Tibial nerve (tissue), 4 donors: ENCODE results near the gene OSTC. TPM values are rescaled to one million over a fixed set of nuclear protein-coding genes. Genes with fewer than 3 reads are reported as not detected.

Experiments used
- DNase-seq, 2 donors: peaks; one replicate each; pipeline ENCODE4 v3.0.0-alpha.2; 2019; ENCODE audit warnings: low spot score in 2 of 2
- H3K27ac ChIP-seq, 4 donors: fragments of 200-600 bp; sonication (generic) in 3 of 4; one replicate each; pipeline ENCODE4 v1.5.1; 2017 to 2019; ENCODE audit warnings: mild to moderate bottlenecking in 1 of 4
- H3K27me3 ChIP-seq, 2 donors: fragments of 200-600 bp; sonication (generic) in 1 of 2; one replicate each; pipeline versions ENCODE4 v1.5.1 to v1.6.0; 2017 to 2019
- H3K36me3 ChIP-seq, 3 donors: fragments of 200-600 bp; sonication (generic); one replicate each; pipeline ENCODE4 v1.5.1; 2018 to 2019
- H3K4me1 ChIP-seq, 4 donors: fragments of 200-600 bp; sonication (generic) in 3 of 4; one replicate each; pipeline ENCODE4 v1.5.1; 2017 to 2019
- H3K4me3 ChIP-seq, 4 donors: fragments of 200-600 bp; sonication (generic) in 3 of 4; one replicate each; pipeline ENCODE4 v1.5.1; 2017 to 2019; ENCODE audit warnings: mild to moderate bottlenecking in 1 of 4, moderate library complexity in 1 of 4
- H3K9me3 ChIP-seq, 4 donors: fragments of 200-600 bp; sonication (generic) in 3 of 4; one replicate each; pipeline ENCODE4 v1.5.1; 2017 to 2019
- CTCF ChIP-seq, 5 experiments: fragments of 200-600 bp in 3 of 5; fragments of 450-650 bp in 2 of 5; sonication (generic) in 3 of 5; IDR thresholded peaks; one replicate each; pipeline ENCODE4 v1.5.1; 2016 to 2019; ENCODE audit warnings: antibody characterized with exemption in 5 of 5, mild to moderate bottlenecking in 3 of 5, moderate library complexity in 2 of 5
- EP300 ChIP-seq, 2 donors: sonication (generic); formaldehyde crosslinking; IDR thresholded peaks; one replicate each; pipeline ENCODE4 v1.6.1; 2017; ENCODE audit warnings: antibody characterized with exemption in 2 of 2, mild to moderate bottlenecking in 1 of 2
- POLR2A ChIP-seq, 2 donors: fragments of 450-650 bp; IDR thresholded peaks; one replicate each; pipeline ENCODE4 v1.6.1; 2017; ENCODE audit warnings: antibody characterized with exemption in 2 of 2, mild to moderate bottlenecking in 2 of 2, moderate library complexity in 2 of 2
- WGBS, 2 donors: methylation state at CpG; one replicate each; pipeline ENCODE4 v1.1.5; 2018; 5-methylcytosine and 5-hydroxymethylcytosine counted together
- total RNA-seq, 4 donors: library from RNA; depleted of rRNA; stranded (reverse); fragments of >200 nt; gene quantifications; one replicate each; pipeline ENCODE4 v1.1.0, GENCODE V29; 2016

OSTC gene
- 10 to 100 TPM; 36.4 to 63.0 (median 46.6) TPM for total RNA-seq

- TF ChIP-seq CTCF (IDR thresholded peaks at IDR 0.05) (peak in 3 of 5 experiments; percentile 15 to 36 (median 20)), POLR2A (IDR thresholded peaks at IDR 0.05) (peak; percentile 46 to 50), EP300 (IDR thresholded peaks at IDR 0.05) (peak; percentile 87 to 96)
Measured at GRCh38 chr4:108650212-108651013, at the start of gene OSTC. OSTC (plus strand) TSS chr4:108650599; CDS start chr4:108650656, 57 bp downstream.

GRCh38 chr4:108601106-108601505, 49.3 kb upstream of the OSTC start:
- Histone ChIP-seq H3K4me1 (no peaks in the 10 kb centered on the region), H3K36me3 (peaks cover 0 to under 1% (median 0%) of the 10 kb centered on the region in 3 donors), H3K27me3 (no peaks in the 10 kb centered on the region), H3K9me3 (no peaks in the 10 kb centered on the region), H3K4me3 (no peak overlapping the region), H3K27ac (no peak overlapping the region)
- TF ChIP-seq EP300 (IDR thresholded peaks at IDR 0.05) (no peak), POLR2A (IDR thresholded peaks at IDR 0.05) (no peak), CTCF (IDR thresholded peaks at IDR 0.05) (no peak)
- no peak for DNase-seq
- WGBS, 2 donors, result 86 to 92% methylated on average over 3 of the region's 3 CpGs

More at GRCh38 chr4:108650212-108651013, at the start of gene OSTC:
- Histone ChIP-seq H3K27me3 (no peaks in the 10 kb centered on the region), H3K4me3 (peak within 1 kb of the TSS; percentile 68 to 86 (median 82)), H3K27ac (peak within 1 kb of the TSS; percentile 71 to 93 (median 90)), H3K36me3 (no peaks in the 10 kb centered on the region), H3K4me1 (peaks cover 0 to 26% (median 11%) of the 10 kb centered on the region in 4 donors), H3K9me3 (no peaks in the 10 kb centered on the region)
- WGBS, 2 donors, result 0% methylated on average over 36 to 41 of the region's 45 CpGs
- DNase-seq, result peak; percentile 93 to 97

DNA sequence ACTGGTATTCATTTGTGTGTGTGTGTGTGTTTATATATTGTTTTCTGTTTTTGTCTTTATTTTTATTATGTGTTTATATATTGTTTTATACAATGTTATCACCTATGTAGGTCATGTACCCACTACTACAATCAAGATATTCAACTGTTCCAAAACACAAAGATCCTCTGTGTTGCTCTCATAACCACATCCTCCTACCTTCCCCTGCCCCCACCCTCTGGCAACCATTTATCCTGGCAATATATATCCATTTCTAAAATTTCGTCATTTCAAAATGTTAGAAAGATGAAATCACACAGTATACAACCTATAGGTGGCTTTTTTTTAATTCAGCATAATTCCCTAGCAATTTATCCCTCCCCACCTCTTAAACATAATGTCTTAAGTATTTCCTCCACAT, 48.9 kb upstream of the OSTC start:
- no peak for DNase-seq
- H3K4me1 ChIP-seq, result no peaks in the 10 kb centered on the region
- no peak for TF ChIP-seq CTCF (IDR thresholded peaks at IDR 0.05)
- no peak for TF ChIP-seq EP300 (IDR thresholded peaks at IDR 0.05)
- no peak for TF ChIP-seq POLR2A (IDR thresholded peaks at IDR 0.05)
- no peaks in the 10 kb centered on the region for H3K27me3 ChIP-seq
- no peaks in the 10 kb centered on the region for H3K36me3 ChIP-seq
- no peak overlapping the region for H3K4me3 ChIP-seq
- 63 to 67% methylated on average over 1 of the region's 1 CpG for whole genome bisulfite sequencing, 2 donors
- peaks cover 0 to 4% (median 0%) of the 10 kb centered on the region in 4 donors for H3K9me3 ChIP-seq
- H3K27ac ChIP-seq, result no peak overlapping the region

DNA sequence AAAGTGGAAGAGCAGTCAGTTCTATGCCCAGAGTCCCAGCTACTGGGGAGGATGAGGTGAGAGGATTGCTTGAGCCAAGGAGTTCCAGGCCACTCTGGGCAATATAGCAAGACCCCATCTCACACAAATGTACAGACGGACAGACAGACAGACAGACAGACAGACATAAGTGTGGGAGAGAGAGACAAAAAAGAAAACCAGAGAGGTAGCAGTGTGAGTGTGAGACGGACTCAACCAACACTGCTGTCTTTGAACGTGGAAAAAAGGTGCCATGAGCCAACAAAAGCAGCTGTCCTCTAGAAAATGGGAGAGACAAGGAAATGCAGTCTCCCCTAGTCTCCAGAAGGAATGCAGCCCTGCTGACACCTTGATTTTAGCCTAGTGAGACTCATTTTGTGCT, 48.2 kb upstream of the OSTC start:
- no peak for DNase-seq
- TF ChIP-seq CTCF (IDR thresholded peaks at IDR 0.05), result no peak
- TF ChIP-seq EP300 (IDR thresholded peaks at IDR 0.05), result no peak
- TF ChIP-seq POLR2A (IDR thresholded peaks at IDR 0.05), result no peak
- 69 to 77% methylated on average over 3 of the region's 3 CpGs for WGBS, 2 donors
- peaks cover 0 to 5% (median 0%) of the 10 kb centered on the region in 4 donors for H3K9me3 ChIP-seq
- no peaks in the 10 kb centered on the region for H3K4me1 ChIP-seq
- H3K27me3 ChIP-seq, result no peaks in the 10 kb centered on the region
- H3K4me3 ChIP-seq, result no peak overlapping the region
- H3K36me3 ChIP-seq, result no peaks in the 10 kb centered on the region
- no peak overlapping the region for H3K27ac ChIP-seq
